Stimulated activated CD4-positive, alpha-beta T cell treated with anti-CD3 and anti-CD28 coated beads, TNF-alpha, amount 100 ng/mL, for 24 hours (primary cell): ENCODE measurements around the gene CAD.
A peak's percentile ranks its signal among the peaks of the same experiment; 100 is the strongest.

Source experiments
- DNase-seq, 3 experiments: peaks; one replicate each; pipeline ENCODE4 v3.0.0-alpha.2; 2020; ENCODE audit warnings: low read depth in 3 of 3

CAD gene

GRCh38 chr2:27198627-27199026, 18.5 kb upstream of the CAD start:
- DNase-seq, result no peak

DNA sequence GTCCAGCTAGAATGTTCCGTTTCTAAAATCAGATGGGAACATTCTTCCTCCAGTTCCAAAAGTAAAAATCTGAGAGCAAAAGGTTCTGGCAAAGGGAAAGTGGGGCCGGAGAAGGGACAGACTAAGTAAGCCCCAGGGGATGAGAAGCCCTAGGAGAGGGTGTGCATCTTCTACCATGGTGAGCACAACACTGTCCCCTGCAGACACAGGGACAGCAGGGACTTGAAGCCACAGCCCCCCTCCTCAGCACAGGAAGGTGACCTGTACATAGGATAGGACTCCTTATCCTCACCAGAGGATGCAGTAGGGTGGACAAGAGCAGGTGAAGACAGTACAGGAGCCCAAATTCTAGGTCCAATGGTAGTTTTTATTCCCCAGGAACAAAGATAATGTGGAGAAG, 17.9 kb upstream of the CAD start:
- DNase-seq, result no peak

DNA sequence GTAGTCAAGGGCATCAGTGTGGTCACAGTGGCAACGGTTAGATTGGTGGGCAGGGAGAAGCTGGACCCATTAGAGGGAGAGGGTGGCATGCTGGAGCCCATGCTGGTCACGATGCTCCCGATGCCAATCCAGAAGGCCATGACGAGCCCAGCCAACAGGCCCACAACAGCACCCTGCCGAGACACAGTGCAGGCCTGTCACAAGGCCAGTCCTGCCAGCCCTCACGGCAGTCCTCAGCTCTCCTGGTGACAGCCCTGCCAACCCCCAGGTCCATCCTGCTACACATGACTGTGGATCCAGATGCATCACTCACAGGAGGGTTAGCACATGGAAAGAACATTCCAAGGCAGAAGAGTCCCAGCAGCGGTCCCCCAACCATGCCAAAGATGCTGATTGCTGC, 15.5 kb upstream of the CAD start:
- no peak for DNase-seq

DNA sequence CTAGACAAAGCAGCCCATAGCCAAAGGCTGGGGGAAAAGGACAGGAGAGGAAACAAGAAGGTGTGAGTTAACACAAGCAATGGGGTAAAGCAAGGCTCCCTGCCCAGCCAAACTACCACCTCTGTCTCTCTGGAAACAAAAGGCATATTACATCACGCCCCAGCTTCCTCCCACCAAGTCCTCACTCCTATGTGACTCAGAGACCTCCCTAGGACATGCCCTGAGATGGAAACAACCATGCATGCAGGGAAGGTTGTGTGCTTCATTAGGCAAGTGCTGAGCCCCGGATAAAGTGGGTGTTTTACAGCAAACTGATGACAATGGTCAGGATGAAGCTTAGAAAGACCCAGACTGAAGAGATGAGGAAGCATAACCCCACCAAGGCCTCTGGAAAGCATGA, 14.3 kb upstream of the CAD start:
- DNase-seq, result no peak

DNA sequence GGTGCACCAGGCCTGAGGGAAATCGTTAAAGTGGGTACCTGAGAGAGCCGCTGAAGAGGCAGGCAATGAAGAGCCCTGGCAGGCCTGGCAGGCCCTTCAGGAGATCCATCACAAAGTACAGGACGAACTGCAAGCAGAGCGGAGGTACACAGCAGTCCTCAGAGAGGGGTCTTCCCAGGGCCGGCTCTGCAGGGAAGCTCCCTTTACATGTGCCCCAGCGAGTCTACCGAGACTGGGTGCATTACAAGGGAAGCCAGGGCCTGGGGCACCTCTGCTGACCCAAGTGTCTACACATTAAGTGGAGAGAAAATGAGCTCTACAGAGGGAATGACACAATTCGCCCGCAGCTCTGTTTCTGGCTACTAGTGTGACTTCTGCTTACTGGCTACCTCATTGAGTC, 13.4 kb upstream of the CAD start:
- no peak for DNase-seq

GRCh38 chr2:27204566-27204965, 12.6 kb upstream of the CAD start:
- DNase-seq, result no peak

GRCh38 chr2:27205206-27205605, 12.0 kb upstream of the CAD start:
- no peak for DNase-seq

DNA sequence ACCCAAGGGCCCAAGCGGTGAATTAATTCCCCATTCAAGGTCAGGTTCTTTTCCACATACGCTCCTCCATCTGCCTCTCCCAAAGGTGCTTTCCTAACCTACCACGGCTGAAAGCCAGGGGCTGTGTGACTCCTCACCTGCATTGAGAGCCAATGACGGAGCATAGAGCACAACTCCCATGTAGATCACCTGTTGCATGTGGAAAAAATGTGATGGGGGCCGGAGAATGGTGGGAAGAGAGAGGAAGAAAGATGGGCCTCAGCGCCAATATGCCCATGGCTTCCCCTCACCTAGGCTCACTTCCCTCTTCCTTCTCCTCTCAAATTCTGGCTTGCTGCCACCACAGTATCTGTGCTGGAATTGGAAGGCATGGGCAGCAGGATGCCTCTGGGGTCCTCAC, 10.8 kb upstream of the CAD start:
- DNase-seq, result no peak

- no peak for DNase-seq
Measured at GRCh38 chr2:27208486-27209050, 8.6 kb upstream of the CAD start.

DNA sequence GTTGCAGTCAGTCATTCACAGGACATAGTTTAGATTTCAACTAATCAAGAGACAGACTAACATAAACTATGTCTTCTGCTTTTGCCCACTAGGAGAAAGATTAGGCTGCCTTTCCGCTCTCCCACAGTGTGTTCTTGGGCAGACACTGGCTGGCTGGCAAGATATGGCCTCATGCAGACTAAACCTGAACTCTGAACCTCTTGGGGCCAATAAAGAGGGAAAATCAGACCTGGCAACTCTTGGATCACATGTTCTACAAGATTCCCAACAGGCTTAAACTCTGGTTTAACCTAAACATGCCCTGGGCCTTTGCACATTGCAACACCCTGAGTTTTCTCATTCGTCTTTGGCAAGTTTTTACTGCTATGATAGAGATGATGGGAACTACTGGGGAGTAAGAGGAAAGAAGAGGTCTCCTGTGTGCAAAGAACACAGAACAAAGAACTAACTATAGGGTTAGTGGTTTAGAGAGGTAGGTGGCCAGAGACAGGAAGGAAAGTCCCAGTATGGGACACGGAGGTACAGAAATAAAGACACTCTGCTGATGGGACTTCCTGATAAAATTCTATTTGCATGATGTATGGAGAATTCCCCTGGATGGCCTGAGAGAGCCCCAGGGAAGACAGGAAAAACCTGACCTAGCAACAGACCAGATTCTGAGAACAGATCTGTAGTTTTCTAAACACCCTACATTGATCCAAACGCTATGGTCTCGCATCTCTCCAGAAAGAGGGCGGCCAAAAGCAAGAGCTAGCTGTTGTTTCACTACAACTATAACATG, 7.4 kb upstream of the CAD start:
- DNase-seq, result no peak

DNA sequence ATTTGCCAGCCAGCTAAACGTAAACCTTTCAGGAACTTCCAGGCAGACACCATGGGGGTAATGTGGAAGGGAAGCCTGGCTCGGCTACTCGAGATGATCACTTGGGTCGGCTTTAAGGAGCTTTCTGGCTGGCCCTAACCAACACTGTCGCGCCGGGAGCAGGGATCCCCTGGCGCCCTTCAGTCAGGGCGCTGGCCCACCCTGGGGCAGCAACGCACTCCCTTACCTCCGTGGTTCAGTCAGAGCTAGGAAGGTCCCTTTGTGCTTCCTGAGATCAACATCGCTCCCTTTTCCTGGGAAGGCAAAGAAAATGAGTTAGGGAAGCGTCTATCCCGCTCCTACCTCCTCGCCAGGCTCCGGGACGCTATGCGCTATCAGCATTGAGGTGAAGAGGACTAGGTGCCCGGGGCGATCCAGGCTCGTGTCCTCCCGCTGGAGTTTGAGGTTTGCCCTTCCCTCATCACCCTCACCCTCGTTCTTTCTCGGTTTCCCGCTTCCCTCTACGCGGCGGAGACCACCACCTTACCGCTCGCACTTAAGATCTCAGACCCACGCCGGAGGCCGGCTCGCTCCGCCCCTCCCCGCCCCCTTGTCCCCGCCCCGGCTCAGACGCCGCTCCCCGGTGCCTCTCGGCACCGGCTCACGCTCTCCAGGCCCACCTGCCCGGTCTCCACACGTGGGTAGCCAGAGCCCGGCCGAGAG, 5.8 kb upstream of the CAD start:
- peak in 1 of 3 experiments; percentile 81 for DNase-seq

- DNase-seq, result peak; percentile 78 to 87 (median 82)
Measured at GRCh38 chr2:27211943-27212625, 5.1 kb upstream of the CAD start, which contains the start of the genes ATRAID and SLC5A6. Gene ATRAID (plus strand): TSS chr2:27212041. CDS start chr2:27212369, 328 bp downstream. Gene SLC5A6 (minus strand): TSS chr2:27212268. CDS start chr2:27207650, 4,618 bp downstream.

DNA sequence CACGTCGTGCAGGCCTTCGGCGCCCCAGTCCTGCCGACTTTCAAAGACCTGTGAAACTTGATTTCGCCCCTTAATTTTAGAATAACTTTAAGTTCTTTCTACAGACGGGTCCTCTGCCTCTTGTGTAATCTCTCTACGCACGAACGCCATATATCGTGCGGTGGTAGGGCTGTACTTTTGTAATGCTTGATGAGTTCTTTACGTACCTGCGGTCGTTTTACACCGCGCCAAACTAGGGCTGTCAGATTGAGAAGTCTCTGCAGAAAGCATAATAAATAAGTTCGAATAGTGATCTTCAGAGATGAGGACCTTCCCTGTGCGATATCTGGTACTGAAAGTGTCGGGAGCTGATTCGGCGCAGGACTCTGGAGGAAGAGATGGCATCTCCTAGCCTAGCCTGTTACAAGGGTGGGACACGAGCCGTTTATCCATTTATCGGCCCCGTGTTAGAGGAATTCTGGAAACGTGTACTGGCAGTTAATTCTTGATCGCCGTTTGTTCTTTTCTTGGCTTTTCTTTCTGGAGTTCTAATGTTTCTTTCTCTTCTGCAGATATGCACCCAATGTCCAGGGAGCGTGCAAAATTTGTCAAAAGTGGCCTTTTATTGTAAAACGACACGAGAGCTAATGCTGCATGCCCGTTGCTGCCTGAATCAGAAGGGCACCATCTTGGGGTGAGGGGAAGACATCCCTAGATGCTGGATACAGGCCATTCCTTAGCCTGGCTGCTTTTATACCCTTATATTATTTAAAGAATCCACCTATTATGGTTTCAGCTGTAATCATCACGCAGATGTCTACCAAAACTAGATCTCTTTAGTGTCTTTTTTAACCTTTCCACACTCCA, 4.3 kb upstream of the CAD start:
- DNase-seq, result peak in 2 of 3 experiments; percentile 18 to 30

DNA sequence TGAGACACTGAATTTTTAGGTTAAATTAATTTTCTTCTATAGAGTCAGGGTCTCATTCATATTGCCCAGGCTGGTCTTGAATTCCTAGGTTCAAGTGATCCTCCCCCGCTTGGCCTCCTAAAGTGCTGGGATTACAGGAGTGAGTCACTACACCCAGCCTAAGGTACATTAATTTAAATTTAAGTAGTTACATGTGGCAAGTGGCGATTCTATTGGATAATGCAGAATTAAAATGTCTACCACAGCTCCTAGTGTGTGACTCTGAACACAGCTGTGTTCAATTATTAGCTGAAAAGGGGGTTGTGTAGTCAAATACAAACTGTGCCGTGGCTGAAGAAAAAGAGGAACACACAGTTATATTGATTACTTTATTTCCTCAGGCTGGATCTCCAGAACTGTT, 2.2 kb upstream of the CAD start:
- no peak for DNase-seq

DNA sequence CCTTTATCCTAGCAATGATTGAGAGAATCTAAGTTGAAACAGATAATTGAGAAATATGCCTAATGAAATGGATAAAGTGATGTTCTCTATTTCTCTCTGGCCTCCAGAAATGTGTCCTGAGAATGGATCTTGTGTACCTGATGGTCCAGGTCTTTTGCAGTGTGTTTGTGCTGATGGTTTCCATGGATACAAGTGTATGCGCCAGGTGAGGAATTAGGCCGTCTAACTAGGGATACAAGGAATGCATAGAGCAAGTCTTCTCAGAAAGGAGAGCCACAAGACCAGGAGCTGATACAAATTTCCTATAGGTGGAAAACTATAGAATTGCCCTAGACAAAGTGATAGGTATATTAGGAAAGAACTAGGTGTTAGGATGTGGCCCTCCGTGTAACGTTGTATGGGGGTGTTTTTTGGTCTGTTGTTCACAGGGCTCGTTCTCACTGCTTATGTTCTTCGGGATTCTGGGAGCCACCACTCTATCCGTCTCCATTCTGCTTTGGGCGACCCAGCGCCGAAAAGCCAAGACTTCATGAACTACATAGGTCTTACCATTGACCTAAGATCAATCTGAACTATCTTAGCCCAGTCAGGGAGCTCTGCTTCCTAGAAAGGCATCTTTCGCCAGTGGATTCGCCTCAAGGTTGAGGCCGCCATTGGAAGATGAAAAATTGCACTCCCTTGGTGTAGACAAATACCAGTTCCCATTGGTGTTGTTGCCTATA, 592 bp upstream of the CAD start:
- no peak for DNase-seq

DNA sequence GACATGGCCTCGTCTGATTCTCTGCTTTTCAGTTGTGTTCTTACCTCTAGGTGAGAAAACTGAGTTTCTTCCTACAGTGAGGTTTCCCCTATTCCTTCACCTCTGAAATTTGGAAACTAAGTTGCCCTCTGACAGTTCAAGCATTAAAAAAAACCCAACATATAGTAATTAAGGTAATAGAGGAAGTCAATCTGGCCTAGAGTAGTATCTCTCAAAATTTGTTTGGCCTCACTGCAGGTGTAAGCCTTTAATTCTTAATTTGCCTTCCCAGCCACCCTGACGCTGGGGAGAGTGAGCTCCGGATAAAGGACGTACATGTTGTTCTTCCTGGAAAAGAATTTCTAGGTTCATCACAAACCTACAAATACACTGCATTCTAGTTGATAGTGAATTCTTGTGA, 1.4 kb downstream of the CAD start:
- DNase-seq, result no peak

DNA sequence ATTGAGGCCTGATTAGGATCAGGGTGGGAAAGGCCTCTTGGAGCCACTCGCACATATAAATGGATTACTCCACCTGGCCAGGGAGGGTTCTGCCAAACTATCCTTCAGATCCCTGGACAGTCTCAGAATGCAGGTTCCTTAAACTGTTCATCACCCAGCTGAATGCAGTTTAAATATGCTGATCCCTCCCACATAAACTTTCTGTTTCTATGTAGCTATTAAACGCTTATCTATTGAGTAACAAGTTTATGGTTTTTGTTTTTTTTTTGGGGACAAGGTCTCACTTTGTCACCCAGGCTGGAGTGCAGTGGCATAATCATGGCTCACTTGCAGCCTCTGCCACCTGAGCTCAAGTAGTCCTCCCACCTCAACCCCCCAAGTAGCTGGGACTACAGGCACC, 1.9 kb downstream of the CAD start:
- DNase-seq, result no peak

DNA sequence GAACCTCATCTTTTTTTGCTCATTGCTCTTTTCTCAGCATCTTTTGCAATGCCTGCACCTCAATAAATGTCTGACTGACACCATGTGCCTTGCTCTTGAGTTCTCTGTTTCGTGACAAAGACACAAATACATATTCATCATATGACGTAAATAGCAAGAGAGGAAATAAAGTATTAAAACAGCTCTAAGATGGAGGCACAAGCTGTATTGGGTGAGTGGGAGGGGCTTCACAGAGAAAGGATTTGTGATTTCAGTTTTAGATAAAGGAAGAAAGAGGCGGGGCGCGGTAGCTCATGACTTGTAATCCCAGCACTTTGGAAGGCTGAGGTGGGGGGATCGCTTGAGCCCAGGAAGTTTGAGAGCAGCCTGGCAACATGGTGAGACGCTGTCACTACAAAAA, 2.9 kb downstream of the CAD start:
- no peak for DNase-seq

GRCh38 chr2:27221166-27221565, 4.0 kb downstream of the CAD start:
- no peak for DNase-seq

GRCh38 chr2:27222407-27222806, 5.2 kb downstream of the CAD start:
- DNase-seq, result no peak

GRCh38 chr2:27223416-27223815, 6.2 kb downstream of the CAD start:
- no peak for DNase-seq
